Endothelial cell of umbilical vein (primary cell): ENCODE measurements around the gene USP34. TPM values are rescaled to one million over a fixed set of nuclear protein-coding genes. Genes with fewer than 3 reads are reported as not detected.
A peak's percentile ranks its signal among the peaks of the same experiment; 100 is the strongest.

Source experiments
- BruUV-seq: library from RNA; stranded (reverse); fragments of 400-500 nt; replicated peaks from 2 replicates; lab custom pipeline; 2021; lab: Mats Ljungman, UMichigan
- CTCF ChIA-PET: fragments of 300-600, 350-600 bp; sonication (Branson Sonifier 250); formaldehyde crosslinking; loops from one replicate; lab custom pipeline; 2021; ENCODE audit warnings: antibody characterized with exemption, inconsistent platforms; lab: Charles Lee
- POLR2A ChIA-PET: fragments of 300-600, 350-600 bp; sonication (Branson Sonifier 250); formaldehyde crosslinking; loops from one replicate; lab custom pipeline; 2021; ENCODE audit warnings: antibody characterized with exemption, inconsistent platforms; lab: Charles Lee
- DNase-seq: peaks from one replicate; pipeline ENCODE4 v3.0.0-alpha.2; 2011; ENCODE audit warnings: low read depth, low spot score
- FAIRE-seq: peaks from 2 replicates; lab custom pipeline; 2011; peaks lifted over from hg19 to GRCh38; lab: Jason Lieb, UNC
- H2AFZ ChIP-seq: 2 replicates; pipeline ENCODE4 v1.6.0; 2012; ENCODE audit warnings: low read depth, low read length, control low read depth, inconsistent platforms
- H3K27ac ChIP-seq: 2 replicates; pipeline ENCODE4 v1.5.1; 2011; ENCODE audit warnings: low read depth, mild to moderate bottlenecking, control low read depth, low read length, moderate library complexity; ENCODE audit not compliant: insufficient read depth
- H3K27me3 ChIP-seq, 2 experiments: 2 replicates each; pipeline versions ENCODE4 v1.6.0 to v1.6.1; 2011; ENCODE audit warnings: low read length in 2 of 2, mixed read lengths in 1 of 2; ENCODE audit not compliant: control insufficient read depth in 2 of 2, insufficient read depth in 2 of 2
- H3K36me3 ChIP-seq, 2 experiments: 2 replicates in 1 of 2; 3 replicates in 1 of 2; pipeline ENCODE4 v1.5.1; 2011; ENCODE audit warnings: low read length in 2 of 2, mild to moderate bottlenecking in 1 of 2, moderate library complexity in 1 of 2; ENCODE audit not compliant: control insufficient read depth in 2 of 2, insufficient read depth in 2 of 2; ENCODE audit errors: extremely low read depth in 1 of 2
- H3K4me1 ChIP-seq: 3 replicates; pipeline ENCODE4 v1.5.1; 2011; ENCODE audit warnings: mild to moderate bottlenecking, low read length; ENCODE audit not compliant: control insufficient read depth, insufficient read depth; ENCODE audit errors: extremely low read depth
- H3K4me2 ChIP-seq: 2 replicates; pipeline ENCODE4 v1.6.1; 2011; ENCODE audit warnings: low read length, control low read depth, mixed read lengths; ENCODE audit not compliant: insufficient read depth
- H3K4me3 ChIP-seq, 3 experiments: fragments of 200-600 bp in 1 of 3; sonication (generic), shearing (Covaris generic) in 1 of 3; replicated peaks in 1 of 3; 2 replicates each; pipeline ENCODE4 v1.5.1; 2011 to 2016; ENCODE audit warnings: control low read depth in 3 of 3, low read length in 3 of 3, mild to moderate bottlenecking in 2 of 3, inconsistent platforms in 1 of 3, low read depth in 1 of 3, moderate library complexity in 1 of 3; ENCODE audit not compliant: insufficient read depth in 1 of 3
- H3K79me2 ChIP-seq: 2 replicates; pipeline ENCODE4 v1.6.0; 2012; ENCODE audit warnings: low read length, inconsistent platforms; ENCODE audit not compliant: control insufficient read depth, insufficient read depth
- H3K9ac ChIP-seq: replicated peaks from 2 replicates; pipeline ENCODE3; 2011; ENCODE audit warnings: low read length, control low read depth; ENCODE audit not compliant: insufficient read depth; ENCODE audit errors: extremely low read depth
- H3K9me1 ChIP-seq: replicated peaks from 3 replicates; pipeline ENCODE4 v1.6.0; 2011; ENCODE audit warnings: mild to moderate bottlenecking, low read length; ENCODE audit not compliant: control insufficient read depth, insufficient read depth; ENCODE audit errors: extremely low read depth
- H3K9me3 ChIP-seq: replicated peaks from 2 replicates; pipeline ENCODE4 v1.5.1; 2012; ENCODE audit warnings: low read length, inconsistent platforms; ENCODE audit not compliant: control insufficient read depth, insufficient read depth
- H4K20me1 ChIP-seq: replicated peaks from 2 replicates; pipeline ENCODE3; 2011; ENCODE audit warnings: mild to moderate bottlenecking, low read length; ENCODE audit not compliant: control insufficient read depth, insufficient read depth; ENCODE audit errors: extremely low read depth
- EZH2 ChIP-seq: IDR thresholded peaks from 2 replicates; pipeline ENCODE4 v1.6.1; 2012; ENCODE audit warnings: borderline replicate concordance, low read depth, mild to moderate bottlenecking, moderate library complexity, low read length, inconsistent platforms; ENCODE audit not compliant: severe bottlenecking
- FOS ChIP-seq: IDR thresholded peaks from 2 replicates; pipeline ENCODE4 v1.6.1; 2011; ENCODE audit warnings: mild to moderate bottlenecking, low read length, moderate library complexity, borderline replicate concordance; ENCODE audit not compliant: insufficient read depth
- GATA2 ChIP-seq: IDR thresholded peaks from 2 replicates; pipeline ENCODE4 v1.7.0; 2011; ENCODE audit warnings: low read depth, mild to moderate bottlenecking, moderate library complexity, mixed read lengths, low read length; ENCODE audit not compliant: insufficient read length, insufficient read depth
- JUN ChIP-seq: IDR thresholded peaks from 2 replicates; pipeline ENCODE4 v1.6.1; 2011; ENCODE audit warnings: borderline replicate concordance, low read depth; ENCODE audit not compliant: insufficient read length, insufficient read depth
- MYC ChIP-seq: IDR thresholded peaks from one replicate; pipeline ENCODE4 v1.6.1; 2011; ENCODE audit warnings: mild to moderate bottlenecking, low read depth, low read length
- POLR2A ChIP-seq: IDR thresholded peaks from 2 replicates; pipeline ENCODE4 v1.6.1; 2012; ENCODE audit warnings: low read depth, mild to moderate bottlenecking, control low read depth, low read length
- POLR2AphosphoS5 ChIP-seq: IDR thresholded peaks from 2 replicates; pipeline ENCODE4 v1.6.1; 2012; ENCODE audit warnings: low read depth, mild to moderate bottlenecking, control low read depth, low read length, moderate library complexity; ENCODE audit not compliant: insufficient read depth
- dilution Hi-C: fragments of 300-500 bp; cut with MboI; formaldehyde crosslinking; loops from one replicate; pipeline ENCODE4 v1.15.0; 2019; ENCODE audit warnings: low sequenced_read_pairs; ENCODE audit not compliant: extremely low pct_ligation_motif_present
- intact Hi-C: fragments of 100-400 bp; cut with micrococcal nuclease; formaldehyde crosslinking; loops from one replicate; pipeline ENCODE4 v1.10.0; 2022
- polyA plus RNA-seq, 4 experiments: library from polyadenylated mRNA; depleted of rRNA in 3 of 4; stranded (reverse) in 3 of 4; unstranded in 1 of 4; fragments of >200 nt; gene quantifications; 2 replicates each; pipeline versions ENCODE4 v1.2.1 to v1.2.3, GENCODE V29; 2011 to 2012; ENCODE audit warnings: missing spikeins in 1 of 4
- total RNA-seq: library from RNA; stranded (reverse); gene quantifications from 2 replicates; pipeline ENCODE4 v1.2.3, GENCODE V29; 2021
- TF ChIP-seq, protein P1 (sequence below): IDR thresholded peaks from 2 replicates; pipeline ENCODE4 v1.6.1; 2011; ENCODE audit not compliant: insufficient read depth, insufficient read length
- TF ChIP-seq, protein P2 (sequence below), 2 donors: IDR thresholded peaks; 1 replicate in 1 of 2; 2 replicates in 1 of 2; pipeline ENCODE4 v1.5.1; 2011; ENCODE audit warnings: low read length in 2 of 2, mild to moderate bottlenecking in 2 of 2, moderate library complexity in 2 of 2, control low read depth in 1 of 2, inconsistent platforms in 1 of 2, low read depth in 1 of 2; ENCODE audit not compliant: insufficient read depth in 1 of 2; ENCODE audit errors: extremely low read depth in 1 of 2

The USP34 gene
- total and polyA plus RNA-seq, 2 donors (not counting 3 experiments of a cell fraction or from before 2014, with no cell fraction given), result 46.3 to 96.9 TPM

DNA sequence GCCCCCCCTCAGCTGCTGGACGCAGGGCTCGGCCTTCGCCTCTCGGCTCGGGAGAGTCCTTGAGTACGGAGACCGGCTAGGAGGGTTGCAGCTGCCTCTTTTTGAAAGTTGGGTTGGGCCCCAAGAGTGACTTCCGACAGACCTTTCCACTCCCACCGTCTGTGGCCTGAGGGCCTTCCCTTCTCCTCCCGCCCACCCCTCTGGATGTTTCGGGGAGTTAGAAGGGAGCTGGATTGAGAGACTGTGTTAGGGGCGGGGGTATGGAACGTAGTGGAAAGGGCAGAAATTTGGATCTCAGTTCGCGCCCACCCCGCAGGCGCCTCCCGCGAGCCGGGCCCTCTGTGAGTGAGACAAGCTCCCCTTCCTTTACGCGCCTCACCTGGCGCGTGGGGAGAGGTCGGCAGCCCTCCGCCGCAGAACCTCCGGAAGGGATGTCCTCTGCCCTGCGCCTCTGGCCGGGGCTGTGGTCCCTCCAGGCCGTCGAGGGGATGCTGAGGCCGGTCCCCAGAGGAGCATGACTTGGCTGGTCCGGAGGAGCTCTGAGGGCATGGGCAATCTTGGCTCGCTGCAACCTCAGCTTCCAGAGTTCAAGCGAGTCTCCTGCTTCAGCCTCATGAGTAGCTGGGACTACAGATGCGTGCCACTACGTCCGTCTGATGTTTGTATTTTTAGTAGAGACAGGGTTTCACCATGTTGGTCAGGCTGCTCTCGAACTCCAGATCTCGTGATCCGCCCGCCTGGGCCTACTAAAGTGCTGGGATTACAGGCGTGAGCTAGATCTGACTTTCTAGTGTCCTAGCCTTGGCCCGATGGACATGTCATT is 292.9 kb downstream of the USP34 start:
- H3K4me1 ChIP-seq, result peaks cover 32% of the 10 kb centered on the region
- peak overlapping the region; percentile 10 to 61 (median 54) for H3K4me3 ChIP-seq
- BruUV-seq, result no TSS peak
- DNase-seq, result peak; percentile 36
- H2AFZ ChIP-seq, result peak overlapping the region; percentile 65
- H4K20me1 ChIP-seq, result no peaks in the 10 kb centered on the region
- TF ChIP-seq FOS (no peak), MYC (no peak), GATA2 (no peak), POLR2A (no peak), EZH2 (no peak), JUN (no peak), POLR2AphosphoS5 (no peak)
- TF ChIP-seq, protein P1, sequence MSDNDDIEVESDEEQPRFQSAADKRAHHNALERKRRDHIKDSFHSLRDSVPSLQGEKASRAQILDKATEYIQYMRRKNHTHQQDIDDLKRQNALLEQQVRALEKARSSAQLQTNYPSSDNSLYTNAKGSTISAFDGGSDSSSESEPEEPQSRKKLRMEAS, result no peak
- TF ChIP-seq, protein P2, sequence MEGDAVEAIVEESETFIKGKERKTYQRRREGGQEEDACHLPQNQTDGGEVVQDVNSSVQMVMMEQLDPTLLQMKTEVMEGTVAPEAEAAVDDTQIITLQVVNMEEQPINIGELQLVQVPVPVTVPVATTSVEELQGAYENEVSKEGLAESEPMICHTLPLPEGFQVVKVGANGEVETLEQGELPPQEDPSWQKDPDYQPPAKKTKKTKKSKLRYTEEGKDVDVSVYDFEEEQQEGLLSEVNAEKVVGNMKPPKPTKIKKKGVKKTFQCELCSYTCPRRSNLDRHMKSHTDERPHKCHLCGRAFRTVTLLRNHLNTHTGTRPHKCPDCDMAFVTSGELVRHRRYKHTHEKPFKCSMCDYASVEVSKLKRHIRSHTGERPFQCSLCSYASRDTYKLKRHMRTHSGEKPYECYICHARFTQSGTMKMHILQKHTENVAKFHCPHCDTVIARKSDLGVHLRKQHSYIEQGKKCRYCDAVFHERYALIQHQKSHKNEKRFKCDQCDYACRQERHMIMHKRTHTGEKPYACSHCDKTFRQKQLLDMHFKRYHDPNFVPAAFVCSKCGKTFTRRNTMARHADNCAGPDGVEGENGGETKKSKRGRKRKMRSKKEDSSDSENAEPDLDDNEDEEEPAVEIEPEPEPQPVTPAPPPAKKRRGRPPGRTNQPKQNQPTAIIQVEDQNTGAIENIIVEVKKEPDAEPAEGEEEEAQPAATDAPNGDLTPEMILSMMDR (IDR thresholded peaks at IDR 0.05; ENCODE audit: extremely low read depth in 1 of 2, insufficient read depth in 1 of 2, low read depth in 1 of 2, low read length in 2 of 2), result no peak
- peak overlapping the region; percentile 28 for H3K4me2 ChIP-seq
- peaks cover 0 to 2% of the 10 kb centered on the region in 2 experiments for H3K27me3 ChIP-seq
- peaks cover 21% of the 10 kb centered on the region for H3K79me2 ChIP-seq
- H3K36me3 ChIP-seq, result peaks cover 0 to 7% of the 10 kb centered on the region in 2 experiments
- dilution Hi-C loops (no loop called here), intact Hi-C loops (loop anchor here (1.0 to 5.0 kb wide), 5 partner anchors 111 to 361 kb away; partner anchors contain the start of genes PEX13, REL, SANBR and USP34)
- POLR2A ChIA-PET, result interaction anchor here (1.0 kb wide), 1 partner anchor 33 kb away, joined by 5 read pairs; no protein-coding TSS in a partner anchor
- no peaks in the 10 kb centered on the region for H3K9me3 ChIP-seq
- H3K27ac ChIP-seq, result peak overlapping the region; percentile 71
- H3K9me1 ChIP-seq, result no peaks in the 10 kb centered on the region
- peak; percentile 78 for FAIRE-seq
- peak overlapping the region; percentile 84 for H3K9ac ChIP-seq
- CTCF ChIA-PET, result interaction anchor here (1.2 to 1.7 kb wide), 3 partner anchors 14 to 42 kb away, joined by 3 to 5 read pairs (median 4); no protein-coding TSS in a partner anchor
